Putamen (tissue), 1 donor: ENCODE data around the gene HSPB7.
"Not testable (repeated sequence)": the region's sequence is repeated elsewhere in the genome, so short reads cannot be mapped to it uniquely, and the experiment has no call there.

Experiments used
- DNase-seq: peaks from one replicate; pipeline ENCODE4 v3.0.0-alpha.2; 2016; ENCODE audit warnings: low spot score

HSPB7 gene

GRCh38 chr1:16050328-16050727, 32.5 kb upstream of the HSPB7 start:
- DNase-seq, result no peak

- no peak for DNase-seq
These were observed 30.8 kb upstream of the HSPB7 start for GRCh38 chr1:16048573-16049189.

GRCh38 chr1:16047791-16048475, 30.1 kb upstream of the HSPB7 start:
- no peak for DNase-seq

- DNase-seq, result no peak
These were observed 29.0 kb upstream of the HSPB7 start for GRCh38 chr1:16046842-16047241.

- DNase-seq, result no peak
These were observed 26.1 kb upstream of the HSPB7 start for GRCh38 chr1:16043950-16044349.

- DNase-seq, result no peak
These were observed 25.7 kb upstream of the HSPB7 start, which contains the start of gene CLCNKB for GRCh38 chr1:16043521-16043920. Gene CLCNKB, plus strand, starts transcription at chr1:16043782. Its CDS starts 711 bp downstream, at chr1:16044493.

GRCh38 chr1:16042654-16043053, 24.8 kb upstream of the HSPB7 start:
- DNase-seq, result not testable (repeated sequence)

- DNase-seq, result no peak
These were observed 24.3 kb upstream of the HSPB7 start for GRCh38 chr1:16042096-16042495.

- DNase-seq, result no peak
These were observed 23.4 kb upstream of the HSPB7 start for GRCh38 chr1:16041200-16041599.

- DNase-seq, result not testable (repeated sequence)
These were observed 22.0 kb upstream of the HSPB7 start for GRCh38 chr1:16039871-16040270.

GRCh38 chr1:16038620-16038912, 20.7 kb upstream of the HSPB7 start:
- DNase-seq, result no peak

- DNase-seq, result not testable (repeated sequence)
These were observed 18.6 kb upstream of the HSPB7 start for GRCh38 chr1:16036461-16036860.

GRCh38 chr1:16033103-16033632, 15.3 kb upstream of the HSPB7 start:
- DNase-seq, result not testable (repeated sequence)

GRCh38 chr1:16032388-16033102, 14.7 kb upstream of the HSPB7 start:
- DNase-seq, result peak; percentile 65

GRCh38 chr1:16031551-16031950, 13.7 kb upstream of the HSPB7 start:
- no peak for DNase-seq

GRCh38 chr1:16029288-16029687, 11.4 kb upstream of the HSPB7 start:
- no peak for DNase-seq

- not testable (repeated sequence) for DNase-seq
These were observed 11.1 kb upstream of the HSPB7 start for GRCh38 chr1:16029003-16029268.

- no peak for DNase-seq
These were observed 10.6 kb upstream of the HSPB7 start for GRCh38 chr1:16028237-16029002.

GRCh38 chr1:16026723-16027484, 9.1 kb upstream of the HSPB7 start:
- DNase-seq, result no peak

- DNase-seq, result not testable (repeated sequence)
These were observed 8.5 kb upstream of the HSPB7 start for GRCh38 chr1:16026302-16026701.

- no peak for DNase-seq
These were observed 5.3 kb upstream of the HSPB7 start for GRCh38 chr1:16023050-16023653.
